T1000 (cell line): ENCODE results near the gene TOPAZ1.

Experiments used
- DNase-seq: peaks from one replicate; lab custom pipeline; 2025; ENCODE audit warnings: mixed read lengths; lab: John Stamatoyannopoulos, UW

The TOPAZ1 gene

DNA sequence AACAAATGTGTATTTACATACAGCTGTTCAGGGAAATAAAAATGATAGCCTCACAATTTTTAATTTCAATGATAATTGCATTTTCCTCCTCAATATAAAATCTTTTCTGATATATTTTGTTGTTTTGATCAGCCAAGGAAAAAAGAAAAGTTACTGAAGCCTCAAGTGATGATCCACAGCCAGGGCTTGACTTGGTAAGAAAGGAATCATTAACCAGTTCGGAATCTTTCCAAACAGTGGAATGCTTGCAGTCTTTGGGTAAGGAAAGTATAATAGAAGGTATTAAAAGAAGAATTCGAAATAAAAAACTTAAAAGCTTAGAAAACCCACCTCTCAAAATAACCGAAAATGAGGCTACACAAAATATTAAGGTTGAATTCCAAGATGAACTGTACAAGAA, 1.0 kb downstream of the TOPAZ1 start:
- DNase-seq: no peak

DNA sequence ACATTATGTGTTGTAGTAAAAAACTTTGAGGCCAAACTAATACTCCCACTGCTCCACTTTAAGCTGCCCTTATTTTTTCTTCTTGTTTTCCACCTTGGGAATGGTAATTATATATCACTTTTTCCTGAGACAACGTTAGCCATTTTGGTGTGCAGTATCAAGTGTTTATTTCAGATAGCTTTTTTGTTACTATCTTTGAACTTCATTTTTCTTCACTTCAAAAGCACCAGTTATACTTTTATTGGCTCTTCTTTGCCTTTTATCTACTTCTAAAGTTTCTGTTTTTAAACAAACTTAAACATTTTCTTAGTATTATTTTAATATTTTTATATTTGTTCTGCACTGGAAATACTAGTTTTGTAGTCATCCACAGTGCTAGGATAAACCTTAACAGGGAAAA, 6.5 kb downstream of the TOPAZ1 start:
- no peak for DNase-seq

GRCh38 chr3:44252332-44252959, 10.8 kb downstream of the TOPAZ1 start:
- no peak for DNase-seq

GRCh38 chr3:44259404-44259803, 17.7 kb downstream of the TOPAZ1 start:
- no peak for DNase-seq

- DNase-seq: no peak
Measured at GRCh38 chr3:44264146-44264545, 22.5 kb downstream of the TOPAZ1 start.

DNA sequence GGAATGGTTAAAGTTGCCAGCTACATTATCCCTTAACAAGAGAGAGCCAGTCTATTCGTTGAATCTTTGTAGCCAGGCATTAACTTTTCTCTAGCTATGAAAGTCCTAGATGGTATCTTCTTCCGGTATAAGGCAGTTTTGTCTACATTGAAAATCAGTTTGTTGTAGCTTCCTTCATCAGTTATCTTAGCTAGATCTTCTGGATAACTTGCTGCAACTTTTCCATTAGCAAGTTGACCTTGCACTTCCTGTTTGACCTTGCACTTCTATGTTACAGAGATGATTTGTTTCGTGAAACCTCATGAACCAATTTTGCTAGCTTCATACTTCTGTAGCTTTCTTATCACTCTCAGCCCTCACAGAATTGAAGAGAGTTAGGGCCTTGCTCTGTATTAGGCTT, 24.1 kb downstream of the TOPAZ1 start:
- DNase-seq: no peak

DNA sequence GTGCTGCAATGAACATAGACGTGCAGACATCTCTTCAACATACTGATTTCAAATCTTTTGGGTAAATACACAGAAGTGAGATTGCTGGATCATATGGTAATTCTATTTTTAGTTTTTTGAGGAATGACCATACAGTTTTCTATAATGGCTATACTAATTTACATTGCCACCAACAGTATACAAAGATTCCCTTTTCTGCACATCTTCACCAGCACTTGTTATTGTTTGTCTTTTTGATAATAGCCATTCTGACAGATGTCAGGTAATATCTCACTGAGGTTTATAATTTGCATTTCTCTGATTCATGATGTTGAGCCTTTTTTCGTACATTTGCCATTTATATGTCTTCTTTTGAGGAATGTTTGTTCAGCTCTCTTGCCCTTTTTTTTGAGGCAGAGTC, 30.5 kb downstream of the TOPAZ1 start:
- DNase-seq: no peak

- DNase-seq: no peak
Measured at GRCh38 chr3:44277925-44278324, 36.2 kb downstream of the TOPAZ1 start.

- no peak for DNase-seq
Measured at GRCh38 chr3:44280077-44280476, 38.4 kb downstream of the TOPAZ1 start.

GRCh38 chr3:44280631-44281030, 38.9 kb downstream of the TOPAZ1 start:
- DNase-seq: no peak

DNA sequence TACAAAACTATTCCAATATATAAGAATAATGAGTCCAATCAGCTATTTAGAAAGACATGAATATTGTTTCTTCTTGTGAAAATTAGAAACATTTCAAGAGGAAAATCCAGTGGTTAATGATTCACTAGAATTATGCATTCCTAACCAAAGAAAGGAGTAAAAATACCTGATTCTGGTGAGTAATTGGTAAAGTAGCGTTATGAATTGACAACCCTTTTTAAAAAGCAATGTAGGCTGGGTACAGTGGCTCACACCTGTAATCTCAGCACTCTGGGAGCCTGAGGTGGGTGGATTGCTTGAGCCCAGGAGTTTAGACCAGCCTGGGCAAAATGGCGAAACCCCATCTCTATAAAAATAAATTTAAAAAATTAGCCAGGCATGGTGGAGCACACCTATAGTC, 43.3 kb downstream of the TOPAZ1 start:
- DNase-seq: no peak

- no peak for DNase-seq
Measured at GRCh38 chr3:44289882-44290462, 48.3 kb downstream of the TOPAZ1 start.

DNA sequence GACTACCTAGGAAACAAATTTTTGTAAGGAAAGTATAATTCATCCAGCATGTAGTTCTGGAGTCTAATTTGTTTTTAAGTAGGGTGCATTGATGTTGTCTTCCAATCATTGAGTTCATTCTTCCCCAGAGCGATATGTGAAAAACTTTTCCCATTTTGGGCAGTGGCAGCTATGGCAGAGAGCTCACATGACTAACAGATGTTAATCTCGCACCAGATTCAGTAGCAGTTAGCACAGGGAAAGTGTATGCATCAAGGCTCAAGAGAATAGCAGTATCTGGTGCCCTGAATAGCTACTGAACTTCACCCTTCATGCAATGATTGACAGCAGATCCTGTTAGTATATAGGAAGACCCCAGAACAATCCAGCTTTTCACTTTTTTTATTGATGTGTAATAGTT, 50.6 kb downstream of the TOPAZ1 start:
- DNase-seq: no peak

- no peak for DNase-seq
Measured at GRCh38 chr3:44292947-44293346, 51.3 kb downstream of the TOPAZ1 start.

DNA sequence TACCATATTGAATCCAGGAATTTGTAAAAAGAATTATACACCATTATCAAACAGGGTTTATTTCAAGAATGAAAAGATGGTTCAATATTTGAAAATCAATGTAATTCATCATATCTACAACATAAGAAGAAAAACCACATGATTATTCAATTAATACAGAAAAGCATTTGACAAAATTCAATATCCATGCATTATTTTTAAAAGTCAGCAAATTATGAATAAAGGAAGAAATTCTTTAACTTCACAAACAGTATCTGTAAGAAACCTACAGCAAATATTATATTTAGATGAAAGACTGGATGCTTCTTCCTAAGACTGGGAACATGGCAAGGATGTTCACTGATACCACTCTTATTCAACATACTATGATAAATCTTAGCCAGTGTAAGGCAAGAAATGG, 55.6 kb downstream of the TOPAZ1 start:
- no peak for DNase-seq

- DNase-seq: no peak
Measured at GRCh38 chr3:44301746-44302145, 60.1 kb downstream of the TOPAZ1 start.

DNA sequence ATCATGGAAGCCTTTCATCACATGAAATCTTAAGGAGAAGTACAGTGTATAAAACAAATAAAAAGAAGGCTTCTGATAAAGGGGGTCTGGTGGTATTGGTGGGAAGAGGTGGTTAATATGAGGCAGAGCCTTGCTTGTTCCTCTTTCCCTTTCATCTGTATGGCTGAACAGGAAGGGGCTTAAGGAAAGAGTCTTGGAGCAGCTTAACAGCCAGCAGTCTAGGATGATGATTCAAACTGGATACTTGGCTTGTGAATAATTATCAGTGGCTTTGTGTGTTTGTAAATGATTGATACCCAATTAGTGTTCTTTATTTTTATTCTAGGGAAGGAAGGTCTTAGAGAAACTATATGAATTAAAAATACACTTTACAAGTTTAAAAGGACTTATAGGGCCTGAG, 67.8 kb downstream of the TOPAZ1 start:
- DNase-seq: no peak

DNA sequence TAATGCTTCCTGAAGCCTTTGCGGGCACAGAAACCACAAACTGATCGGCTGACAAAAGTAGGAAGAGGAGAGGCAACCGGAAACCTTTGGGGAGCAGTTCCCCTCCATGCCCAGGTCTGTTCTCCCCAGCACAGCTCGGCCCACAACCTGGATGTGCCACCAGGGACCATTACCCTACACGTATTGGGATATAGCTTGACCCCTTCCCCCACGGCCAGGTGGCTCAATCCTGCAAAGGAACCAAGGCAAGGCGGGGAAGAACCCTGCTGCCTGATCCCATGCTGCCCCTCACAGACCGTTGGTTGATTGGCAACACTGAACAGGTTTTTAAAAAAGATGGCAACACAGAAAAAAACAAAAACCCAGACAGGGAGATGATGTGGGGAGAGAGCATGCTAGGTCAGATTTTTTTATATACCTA, 77.2 kb downstream of the TOPAZ1 start:
- DNase-seq: no peak

- DNase-seq: no peak
Measured at GRCh38 chr3:44321335-44321734, 79.6 kb downstream of the TOPAZ1 start.

DNA sequence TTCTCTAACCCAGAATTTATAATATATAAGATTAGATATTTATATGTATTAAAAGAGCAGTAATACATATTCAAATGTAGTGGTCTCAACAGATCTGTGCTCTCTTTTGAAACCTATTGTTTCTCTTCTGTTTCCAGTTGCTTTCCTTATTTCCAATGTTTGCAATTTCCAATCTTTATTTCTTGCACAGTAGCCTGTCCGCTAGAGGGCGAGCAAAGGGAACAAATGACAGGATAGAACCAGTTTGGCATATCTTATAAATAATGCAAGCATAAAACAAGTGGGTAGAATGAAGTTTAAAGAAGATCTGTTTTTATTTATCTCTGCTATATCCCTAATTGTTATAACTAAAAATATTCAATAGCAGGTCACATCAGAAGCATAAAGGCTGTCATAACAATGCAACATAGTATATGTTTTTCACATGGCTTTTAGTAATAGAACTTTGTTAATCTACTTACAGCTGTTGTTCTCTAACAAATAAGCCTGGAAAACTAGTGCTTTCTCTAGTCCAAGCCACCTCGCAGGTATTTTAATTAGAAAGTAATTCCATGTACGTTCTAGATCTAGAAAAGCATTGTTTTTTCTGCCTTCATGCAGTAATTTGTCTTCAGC, 81.8 kb downstream of the TOPAZ1 start:
- no peak for DNase-seq

GRCh38 chr3:44324584-44324983, 82.9 kb downstream of the TOPAZ1 start:
- no peak for DNase-seq

- DNase-seq: no peak
Measured at GRCh38 chr3:44326019-44326418, 84.3 kb downstream of the TOPAZ1 start.

- DNase-seq: no peak
Measured at GRCh38 chr3:44326515-44326914, 84.8 kb downstream of the TOPAZ1 start.

DNA sequence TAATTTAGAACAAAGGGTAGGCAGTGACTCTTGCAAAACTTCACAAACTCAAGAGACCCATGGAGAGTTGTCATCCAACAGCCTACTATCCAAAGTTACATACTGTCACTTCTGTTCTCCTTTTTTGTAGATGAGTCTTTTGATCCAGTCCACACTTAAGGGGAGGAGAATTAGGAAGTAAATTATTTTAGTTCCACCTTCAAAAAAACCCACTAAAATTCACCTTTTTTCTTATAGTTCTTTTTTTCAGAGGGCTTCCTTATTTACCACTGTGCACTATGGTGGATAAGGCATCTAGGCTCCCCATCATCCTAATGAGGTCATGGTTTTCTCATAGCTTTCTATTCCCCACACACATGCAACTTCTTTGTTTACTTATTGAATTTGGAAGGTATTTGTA, 88.3 kb downstream of the TOPAZ1 start:
- no peak for DNase-seq
